Measurements from ENCODE around the gene EPS8.

DNA sequence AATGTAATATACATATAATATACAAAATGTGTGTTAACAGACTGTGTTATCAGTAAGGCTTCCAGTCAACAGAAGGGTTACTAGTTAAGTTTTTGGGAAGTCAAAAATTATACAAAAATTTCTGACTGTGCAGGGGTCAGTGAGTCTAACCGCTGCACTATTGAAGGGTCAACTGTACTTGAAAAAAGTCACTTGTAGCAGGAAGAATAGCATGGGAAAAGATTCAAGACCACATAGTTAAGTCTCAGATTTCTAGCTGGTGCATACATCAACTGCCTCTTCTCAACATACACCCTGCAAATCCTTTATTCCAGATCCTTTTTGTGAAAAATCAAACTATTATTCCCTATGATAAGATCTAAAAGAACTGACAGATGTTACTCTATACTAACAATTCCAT is 5.9 kb downstream of the EPS8 start:
- TF ChIP-seq, protein P1, sequence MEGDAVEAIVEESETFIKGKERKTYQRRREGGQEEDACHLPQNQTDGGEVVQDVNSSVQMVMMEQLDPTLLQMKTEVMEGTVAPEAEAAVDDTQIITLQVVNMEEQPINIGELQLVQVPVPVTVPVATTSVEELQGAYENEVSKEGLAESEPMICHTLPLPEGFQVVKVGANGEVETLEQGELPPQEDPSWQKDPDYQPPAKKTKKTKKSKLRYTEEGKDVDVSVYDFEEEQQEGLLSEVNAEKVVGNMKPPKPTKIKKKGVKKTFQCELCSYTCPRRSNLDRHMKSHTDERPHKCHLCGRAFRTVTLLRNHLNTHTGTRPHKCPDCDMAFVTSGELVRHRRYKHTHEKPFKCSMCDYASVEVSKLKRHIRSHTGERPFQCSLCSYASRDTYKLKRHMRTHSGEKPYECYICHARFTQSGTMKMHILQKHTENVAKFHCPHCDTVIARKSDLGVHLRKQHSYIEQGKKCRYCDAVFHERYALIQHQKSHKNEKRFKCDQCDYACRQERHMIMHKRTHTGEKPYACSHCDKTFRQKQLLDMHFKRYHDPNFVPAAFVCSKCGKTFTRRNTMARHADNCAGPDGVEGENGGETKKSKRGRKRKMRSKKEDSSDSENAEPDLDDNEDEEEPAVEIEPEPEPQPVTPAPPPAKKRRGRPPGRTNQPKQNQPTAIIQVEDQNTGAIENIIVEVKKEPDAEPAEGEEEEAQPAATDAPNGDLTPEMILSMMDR (IDR thresholded peaks at IDR 0.05) = no peak
- TF ChIP-seq POLR2A (IDR thresholded peaks at IDR 0.05) = no peak

Measured in stomach (tissue), 4 donors.